ENCODE measurements around the gene TP63.

The TP63 gene

GRCh38 chr3:189685291-189685690 is 54.1 kb downstream of the TP63 start:
- DNase-seq: no peak

DNA sequence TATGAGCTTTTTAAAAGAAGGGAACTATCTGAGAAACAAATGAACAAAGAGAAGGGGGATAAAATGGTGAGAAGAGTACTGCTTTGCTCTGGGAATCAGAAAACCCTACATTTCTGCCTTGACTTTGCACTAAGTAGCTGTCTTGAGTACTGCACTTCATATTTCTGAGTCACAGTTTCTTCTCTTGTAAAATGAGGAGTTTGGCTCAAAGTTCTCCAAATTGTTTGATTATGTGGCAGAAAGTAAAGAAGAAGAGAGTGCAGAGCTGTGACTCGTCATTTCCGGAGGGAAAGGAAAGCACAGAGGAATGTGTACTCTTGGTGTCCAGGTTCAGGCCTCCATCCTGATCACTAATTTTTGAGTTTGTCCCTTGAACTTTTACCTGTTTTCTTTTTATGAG is 54.7 kb downstream of the TP63 start:
- DNase-seq: no peak

GRCh38 chr3:189687475-189687874 is 56.3 kb downstream of the TP63 start:
- no peak for DNase-seq

GRCh38 chr3:189688262-189688661 is 57.1 kb downstream of the TP63 start:
- no peak for DNase-seq

DNA sequence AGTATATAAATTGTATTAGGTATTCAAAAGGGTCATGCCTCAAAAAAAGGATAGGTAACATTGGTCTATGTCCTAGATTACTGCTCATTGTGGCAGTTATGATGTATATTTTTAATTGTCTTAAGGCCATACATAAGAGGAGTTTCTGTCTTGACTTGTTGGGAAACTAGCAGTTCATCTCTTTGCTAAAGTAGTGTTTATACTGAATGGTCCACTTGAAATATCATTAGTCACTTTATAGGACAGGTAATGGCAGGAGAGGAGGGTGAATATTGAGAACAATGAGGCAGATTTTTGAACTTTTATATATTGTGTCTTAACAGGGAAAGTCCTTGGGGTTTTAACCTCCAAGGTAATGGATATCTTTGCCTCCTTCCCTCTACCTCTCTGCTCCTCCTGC is 58.4 kb downstream of the TP63 start:
- DNase-seq: no peak

GRCh38 chr3:189690237-189690636 is 59.0 kb downstream of the TP63 start:
- no peak for DNase-seq

DNA sequence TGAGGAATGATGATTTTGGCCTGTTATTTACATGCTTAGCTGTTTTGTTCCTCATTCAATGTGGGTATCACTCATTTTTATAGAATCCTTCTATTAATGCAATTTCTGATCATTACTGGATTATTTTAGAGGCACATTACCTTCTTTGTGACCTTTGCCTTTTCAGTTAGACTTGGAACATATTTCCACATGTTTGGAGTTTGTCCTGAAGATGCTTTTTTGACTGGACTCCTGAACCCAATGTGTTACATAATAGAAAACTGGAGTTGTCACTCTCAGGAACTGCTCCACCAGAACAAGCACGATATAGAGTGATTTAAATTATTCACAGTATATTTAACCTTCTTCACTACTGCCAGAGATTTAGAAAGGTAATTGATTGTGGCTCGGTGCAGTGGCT is 59.5 kb downstream of the TP63 start:
- no peak for DNase-seq

DNA sequence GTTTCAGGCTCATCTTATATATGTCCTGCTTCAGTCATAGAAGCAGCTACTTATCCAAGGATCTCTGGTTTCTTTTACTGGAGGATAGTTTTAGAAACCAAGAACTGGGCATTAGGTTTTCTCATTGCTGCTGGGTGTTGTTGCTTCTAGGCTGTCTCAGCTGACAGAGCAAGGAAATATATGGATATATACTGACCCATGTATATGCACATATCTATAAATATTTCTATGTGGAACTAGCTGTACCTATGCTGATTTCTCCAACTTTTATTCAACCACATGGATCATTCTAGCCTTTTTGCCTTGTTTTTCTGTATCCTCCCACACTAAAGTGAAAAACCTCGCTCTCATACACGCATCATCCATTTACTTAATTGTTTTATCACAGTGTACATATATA is 64.2 kb downstream of the TP63 start:
- DNase-seq: no peak

- DNase-seq: no peak
Observed at GRCh38 chr3:189698811-189699210, 67.6 kb downstream of the TP63 start.

- DNase-seq: no peak
Observed at GRCh38 chr3:189699885-189700284, 68.7 kb downstream of the TP63 start.

GRCh38 chr3:189702066-189702646 is 71.0 kb downstream of the TP63 start:
- DNase-seq: no peak

- DNase-seq: no peak
Observed at GRCh38 chr3:189703865-189704264, 72.7 kb downstream of the TP63 start.

DNA sequence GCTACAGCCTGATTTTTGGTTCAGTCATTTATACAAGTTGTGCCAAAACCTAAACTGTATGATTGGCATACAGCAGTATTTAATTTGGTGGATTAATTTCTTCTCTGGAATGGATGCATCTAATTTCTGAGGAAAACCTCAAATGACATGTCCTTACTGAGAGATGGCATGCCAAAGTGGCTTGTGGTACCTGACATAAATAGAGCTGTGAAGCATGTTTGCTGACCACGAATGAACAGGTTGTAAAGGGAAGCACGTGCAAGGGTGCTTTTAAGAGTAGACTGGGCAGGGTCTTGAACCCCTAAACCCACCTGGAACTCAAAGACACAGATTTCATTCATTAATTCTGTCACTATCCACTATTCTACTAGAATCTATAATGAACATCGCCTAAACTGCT is 77.2 kb downstream of the TP63 start:
- no peak for DNase-seq

DNA sequence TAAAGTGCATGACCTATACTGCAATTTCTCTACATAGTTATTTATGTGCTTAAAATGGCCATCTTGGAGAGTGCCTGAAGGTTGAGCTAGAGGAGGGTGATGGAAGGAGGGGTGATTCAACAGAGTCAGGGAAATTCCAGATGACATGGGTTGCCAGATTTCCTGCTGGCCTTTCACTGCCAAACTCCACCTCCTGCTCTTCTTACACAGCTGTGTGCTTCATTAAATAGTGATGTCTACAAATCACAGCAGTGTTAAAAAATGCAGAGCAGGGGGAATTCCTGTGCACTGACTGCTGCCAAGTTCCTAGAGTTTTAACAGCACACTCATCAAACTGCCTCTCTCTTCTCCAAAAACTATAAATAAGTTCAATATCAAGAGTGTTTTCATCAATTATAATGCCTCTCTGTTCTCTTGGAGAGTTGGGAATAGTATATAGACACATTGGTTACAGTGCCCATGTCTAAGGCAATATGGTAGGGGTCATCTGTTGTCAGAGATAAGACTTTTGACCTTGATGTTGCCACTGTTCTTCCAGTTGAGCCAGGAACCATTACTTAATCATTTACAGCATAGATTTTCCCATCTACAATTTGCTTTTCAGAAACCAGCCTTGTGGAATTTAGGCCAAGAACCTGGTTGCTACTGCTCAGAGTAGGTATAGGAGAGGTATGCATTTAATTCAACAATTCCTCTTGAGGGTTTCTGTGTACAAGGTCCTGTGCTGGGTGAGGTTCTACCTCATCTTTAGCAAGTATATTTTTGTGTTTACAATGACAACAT is 79.6 kb downstream of the TP63 start:
- DNase-seq: no peak

DNA sequence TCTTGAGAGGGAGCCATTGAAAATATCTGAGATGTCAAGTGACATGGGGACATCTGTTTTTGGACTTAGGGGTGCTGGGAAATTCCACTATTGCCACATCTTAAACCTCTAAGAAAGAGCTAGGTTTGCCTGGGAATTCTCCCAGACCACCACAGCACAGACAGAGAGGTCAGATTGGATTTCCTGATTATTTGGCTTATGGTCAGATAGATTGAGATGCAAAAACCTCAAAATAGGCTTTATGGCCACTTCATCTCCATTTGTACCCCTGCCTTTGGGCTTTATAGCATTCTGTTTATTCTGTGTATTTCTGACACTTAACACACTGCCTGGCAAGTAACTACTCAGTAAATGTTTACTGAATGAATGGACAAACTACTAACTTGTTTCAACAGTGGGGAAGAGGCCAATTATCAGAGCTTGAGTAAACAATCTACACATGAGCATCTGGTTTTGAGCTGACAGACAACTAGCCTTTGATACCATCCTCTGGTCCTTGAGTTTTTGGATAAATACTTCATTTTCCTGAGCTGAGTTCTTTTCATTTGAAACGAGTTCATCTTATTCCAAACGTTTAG is 81.8 kb downstream of the TP63 start:
- no peak for DNase-seq

- no peak for DNase-seq
Observed at GRCh38 chr3:189714991-189715961, 84.1 kb downstream of the TP63 start.

GRCh38 chr3:189718215-189718614 is 87.0 kb downstream of the TP63 start:
- DNase-seq: no peak

DNA sequence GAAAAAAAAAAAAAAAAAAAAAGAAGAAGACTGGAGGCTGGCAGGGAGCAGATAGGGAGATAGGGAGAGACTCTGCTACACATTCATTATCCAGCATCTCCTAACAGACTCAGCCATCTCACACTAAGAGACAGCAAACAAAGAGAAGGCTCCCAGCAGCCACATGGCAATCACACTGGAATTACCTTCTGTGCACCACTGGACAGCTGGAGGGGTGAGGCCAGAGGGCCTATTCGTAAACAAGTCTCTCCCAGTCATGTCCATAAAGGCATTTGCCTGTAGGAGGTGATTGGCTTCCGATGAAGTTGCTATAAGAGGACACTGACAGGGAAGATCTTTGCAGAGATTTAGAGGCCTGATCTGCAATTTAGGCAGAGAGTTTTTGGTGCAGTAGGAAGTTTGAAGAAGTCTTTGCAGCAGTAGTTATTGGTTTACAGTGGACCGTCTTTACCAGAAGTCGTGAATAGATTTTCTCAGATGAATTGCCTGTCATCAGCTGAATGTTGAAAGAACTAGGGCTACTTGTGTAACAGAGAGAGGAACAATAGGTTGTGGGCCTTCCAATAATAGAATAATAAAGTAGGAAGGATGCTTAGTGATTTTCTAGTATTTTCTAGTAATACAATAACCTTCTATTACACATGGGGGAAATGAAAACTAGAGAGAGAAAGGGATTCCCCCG is 89.7 kb downstream of the TP63 start:
- DNase-seq: no peak

DNA sequence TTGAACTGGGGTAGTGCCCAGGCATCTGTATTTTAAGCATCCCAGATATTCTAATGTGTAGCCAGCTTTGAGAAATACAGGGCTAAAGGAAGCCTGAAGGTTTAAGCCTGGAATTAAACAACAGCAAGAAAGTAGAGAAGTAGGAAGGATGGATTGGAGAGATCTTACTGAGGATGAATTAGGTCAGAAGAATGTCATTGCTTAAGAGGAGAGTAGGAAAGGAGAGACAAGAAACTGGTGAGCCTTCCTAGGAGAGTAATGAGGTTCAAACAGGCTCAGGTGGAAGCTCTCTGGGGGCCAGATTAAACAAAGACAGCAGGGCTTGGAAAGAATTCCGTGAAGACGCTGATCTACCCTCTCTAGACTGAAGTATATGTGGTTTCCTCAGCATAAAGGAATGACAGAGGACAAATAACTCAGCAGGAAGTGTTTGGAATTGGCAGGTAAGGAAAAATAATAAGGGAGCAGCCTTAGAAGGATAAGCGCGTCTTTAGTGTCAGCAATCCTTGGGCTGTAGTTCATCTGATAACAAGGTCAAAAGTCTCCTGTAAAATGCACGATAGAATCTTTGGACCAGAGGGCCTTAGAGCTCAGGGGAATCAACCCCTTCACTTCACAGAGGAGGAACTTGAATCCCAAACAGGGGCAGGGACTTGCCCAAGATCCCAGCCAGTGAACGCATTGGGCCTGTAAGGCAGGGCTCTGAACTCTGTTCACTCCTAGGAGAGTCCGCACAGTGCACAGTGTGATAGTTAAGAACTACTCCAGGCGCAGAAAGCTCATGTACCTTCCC is 90.9 kb downstream of the TP63 start:
- no peak for DNase-seq

GRCh38 chr3:189724356-189724755 is 93.2 kb downstream of the TP63 start:
- no peak for DNase-seq

GRCh38 chr3:189726277-189726676 is 95.1 kb downstream of the TP63 start:
- no peak for DNase-seq

- no peak for DNase-seq
Observed at GRCh38 chr3:189727158-189727557, 96.0 kb downstream of the TP63 start.

All from activated CD4-positive, CD25-positive, alpha-beta regulatory T cell treated with anti-CD3 and anti-CD28 coated beads, Interleukin-2, amount 50 U/mL, for 72 hours (primary cell).